HG03045 (cell line): ENCODE data around the gene AAK1.

Source experiments
- ATAC-seq: cut with Tn5 transposase; IDR thresholded peaks from one replicate; pipeline ENCODE4 v1.9.1; 2021; ENCODE audit warnings: mild to moderate bottlenecking, moderate library complexity; ENCODE audit not compliant: unreplicated experiment

The AAK1 gene

DNA sequence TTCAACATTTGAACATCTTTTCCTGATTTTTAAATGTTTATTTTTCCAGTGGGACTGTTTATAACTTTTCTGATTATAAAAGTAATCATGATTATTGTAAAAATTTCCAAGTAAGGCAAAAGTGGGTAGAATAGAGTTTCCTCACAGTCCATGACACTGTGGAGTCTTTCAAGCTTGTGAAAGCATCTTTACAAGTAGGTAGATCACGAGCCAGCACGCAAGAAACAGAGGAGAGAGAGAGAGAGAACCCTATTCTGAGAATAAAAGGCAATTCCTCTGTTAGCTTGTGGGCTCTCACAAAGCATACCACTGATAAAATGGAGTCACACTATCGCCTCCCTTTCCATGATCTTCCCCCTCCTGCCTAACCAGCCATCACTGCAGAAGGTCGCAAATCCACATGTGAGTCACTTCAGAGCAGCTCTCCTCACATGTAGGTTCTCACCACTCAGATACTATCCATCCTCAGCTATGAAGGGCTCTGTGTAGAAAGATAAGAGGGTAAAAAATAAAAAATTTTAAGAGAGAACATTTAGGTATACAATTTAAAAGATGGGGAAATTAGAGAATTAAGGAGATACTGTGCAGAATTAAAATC is 40.3 kb downstream of the AAK1 start:
- no peak for ATAC-seq

DNA sequence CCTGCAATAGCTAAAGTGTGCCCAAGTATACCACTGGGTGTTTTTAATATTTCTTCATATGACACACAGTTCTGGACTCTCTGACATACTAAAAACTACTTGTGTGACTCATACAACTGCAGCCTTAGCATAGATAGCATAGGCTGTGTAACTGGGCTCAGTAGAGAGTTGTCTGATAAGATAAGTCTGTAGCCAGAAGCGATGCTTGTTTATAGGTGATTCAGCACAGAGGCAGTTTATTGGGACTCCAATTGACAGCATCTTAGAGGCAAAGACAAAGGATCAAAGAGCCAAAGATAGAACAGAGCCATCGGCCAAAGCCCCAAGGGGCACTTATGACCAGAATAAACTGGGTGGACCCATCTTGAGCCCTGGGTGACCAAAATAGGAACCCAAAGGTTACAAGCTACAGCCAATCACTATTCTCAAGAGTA is 42.3 kb downstream of the AAK1 start:
- no peak for ATAC-seq

DNA sequence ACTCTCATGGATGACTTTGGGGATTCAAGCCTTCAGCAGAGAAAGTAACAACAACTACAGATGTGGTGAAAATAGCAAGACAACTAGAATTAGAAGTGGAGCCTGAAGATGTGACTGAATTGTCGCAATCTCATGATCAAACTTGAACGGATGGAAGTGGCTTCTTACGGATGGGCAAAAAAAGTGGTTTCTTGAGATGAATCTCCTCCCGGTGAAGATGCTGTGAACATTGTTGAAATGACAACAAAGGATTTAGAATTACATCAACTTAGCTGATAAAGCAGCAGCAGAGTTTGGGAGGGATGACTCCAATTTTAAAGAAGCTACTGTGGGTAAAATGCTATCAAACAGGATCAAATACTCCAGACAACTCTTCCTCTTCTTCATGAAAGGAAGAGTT is 43.1 kb downstream of the AAK1 start:
- ATAC-seq, result no peak

DNA sequence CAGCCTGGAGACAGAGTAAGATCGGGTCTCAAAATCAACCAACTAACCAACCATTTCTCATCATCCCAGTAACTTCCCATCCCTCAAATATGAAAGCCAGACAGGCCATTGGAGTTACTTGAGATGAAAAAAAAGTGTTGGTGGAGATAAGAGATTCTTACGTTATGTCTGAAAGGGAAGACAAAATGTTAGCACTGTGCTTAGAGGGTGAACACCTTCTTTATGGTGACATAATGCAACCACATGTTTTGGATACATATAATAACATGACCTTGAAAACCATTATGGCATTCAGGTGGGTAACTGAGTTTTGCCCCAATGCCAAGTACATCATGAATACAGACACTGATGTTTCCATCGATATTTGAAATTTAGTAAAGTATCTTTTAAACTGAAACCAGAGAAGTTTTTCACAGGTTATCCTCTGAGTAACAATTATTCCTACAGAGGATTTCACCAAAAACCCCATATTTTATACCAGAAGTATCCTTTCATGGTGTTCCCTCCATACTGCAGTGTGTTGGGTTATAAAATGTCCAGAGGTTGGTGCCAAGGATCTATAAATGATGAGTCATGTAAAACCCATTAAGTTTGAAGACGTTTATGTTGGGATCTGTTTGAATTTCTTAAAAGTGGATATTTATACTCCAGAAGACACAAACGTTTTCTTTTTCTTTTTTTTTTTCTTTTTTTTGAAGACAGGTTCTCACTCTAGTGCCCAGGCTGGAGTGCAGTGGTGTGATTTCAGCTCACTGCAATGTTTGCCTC is 45.5 kb downstream of the AAK1 start:
- ATAC-seq, result no peak

GRCh38 chr2:69597105-69597504 is 46.4 kb downstream of the AAK1 start:
- ATAC-seq, result no peak

GRCh38 chr2:69594341-69594740 is 49.2 kb downstream of the AAK1 start:
- ATAC-seq, result no peak

- ATAC-seq, result no peak
Observed at GRCh38 chr2:69592511-69592910, 51.0 kb downstream of the AAK1 start.

DNA sequence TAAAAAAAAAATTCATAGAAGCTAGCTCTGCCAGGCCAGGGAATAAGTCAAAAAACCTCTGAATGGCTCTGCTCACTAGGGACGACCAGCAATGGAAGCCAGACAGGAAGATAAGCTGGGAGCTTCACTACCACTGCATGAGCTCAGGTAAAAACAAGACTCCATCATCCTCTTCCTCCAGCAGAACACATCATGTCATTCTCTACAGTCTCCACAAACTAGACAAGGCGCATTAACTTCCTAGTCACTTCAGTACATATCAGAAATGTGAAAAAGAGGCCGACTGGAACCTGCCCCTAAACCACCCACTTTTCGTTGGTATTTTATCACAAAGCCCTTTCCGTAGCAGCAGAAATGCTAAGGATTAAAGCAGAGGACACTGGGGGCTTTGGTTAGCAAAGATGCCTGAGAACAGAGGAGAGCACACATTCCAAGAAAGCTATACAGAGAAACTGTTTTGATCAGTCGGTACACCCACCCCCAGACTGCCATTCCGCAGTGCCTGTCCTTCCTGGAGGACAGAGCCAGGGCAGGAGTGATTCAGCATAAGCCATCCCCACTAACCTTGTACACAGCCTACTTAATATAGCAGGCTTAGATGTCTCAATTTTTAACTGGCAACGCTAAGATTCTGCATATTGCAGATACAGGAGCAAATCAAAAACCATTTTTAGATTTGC is 53.4 kb downstream of the AAK1 start:
- no peak for ATAC-seq

DNA sequence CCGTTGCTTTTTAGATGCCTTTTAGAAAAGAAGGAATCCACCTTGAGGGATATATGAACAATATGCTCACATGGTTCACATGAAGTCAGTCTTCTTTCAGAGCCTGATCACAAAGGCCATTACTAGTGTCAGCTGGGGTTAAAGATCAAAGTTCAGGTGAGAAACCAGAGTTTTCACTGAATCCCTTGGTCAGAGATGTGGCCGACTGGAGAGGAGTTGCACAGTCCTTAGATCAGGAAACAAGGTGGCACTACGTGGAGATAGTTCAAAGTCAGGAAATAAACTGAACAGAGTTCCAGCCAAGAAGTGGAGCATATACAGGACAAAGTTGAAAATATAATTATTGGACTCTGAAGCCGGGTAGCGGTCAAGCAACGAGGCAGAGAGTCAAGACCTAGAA is 54.6 kb downstream of the AAK1 start:
- ATAC-seq, result no peak

DNA sequence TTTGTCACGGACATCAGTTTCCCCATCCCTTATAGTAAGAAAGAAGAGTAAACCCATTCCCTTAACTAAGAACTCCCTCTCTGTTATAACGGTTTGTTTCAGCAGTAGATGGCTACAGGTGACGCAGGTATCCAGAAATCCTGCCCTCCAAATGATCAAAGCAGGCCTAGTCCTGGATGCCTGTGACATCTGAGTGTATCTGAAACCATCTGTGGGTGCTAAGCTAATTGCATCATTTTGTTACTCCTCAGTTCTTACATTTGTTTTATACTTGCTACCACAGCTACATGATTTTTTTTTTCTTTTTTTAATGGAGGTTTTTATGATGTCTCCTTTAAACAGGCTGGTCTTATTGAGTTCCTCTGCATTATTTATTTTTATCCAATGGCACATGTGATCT is 55.1 kb downstream of the AAK1 start:
- ATAC-seq, result no peak

GRCh38 chr2:69585855-69586555 is 57.5 kb downstream of the AAK1 start:
- ATAC-seq, result no peak

DNA sequence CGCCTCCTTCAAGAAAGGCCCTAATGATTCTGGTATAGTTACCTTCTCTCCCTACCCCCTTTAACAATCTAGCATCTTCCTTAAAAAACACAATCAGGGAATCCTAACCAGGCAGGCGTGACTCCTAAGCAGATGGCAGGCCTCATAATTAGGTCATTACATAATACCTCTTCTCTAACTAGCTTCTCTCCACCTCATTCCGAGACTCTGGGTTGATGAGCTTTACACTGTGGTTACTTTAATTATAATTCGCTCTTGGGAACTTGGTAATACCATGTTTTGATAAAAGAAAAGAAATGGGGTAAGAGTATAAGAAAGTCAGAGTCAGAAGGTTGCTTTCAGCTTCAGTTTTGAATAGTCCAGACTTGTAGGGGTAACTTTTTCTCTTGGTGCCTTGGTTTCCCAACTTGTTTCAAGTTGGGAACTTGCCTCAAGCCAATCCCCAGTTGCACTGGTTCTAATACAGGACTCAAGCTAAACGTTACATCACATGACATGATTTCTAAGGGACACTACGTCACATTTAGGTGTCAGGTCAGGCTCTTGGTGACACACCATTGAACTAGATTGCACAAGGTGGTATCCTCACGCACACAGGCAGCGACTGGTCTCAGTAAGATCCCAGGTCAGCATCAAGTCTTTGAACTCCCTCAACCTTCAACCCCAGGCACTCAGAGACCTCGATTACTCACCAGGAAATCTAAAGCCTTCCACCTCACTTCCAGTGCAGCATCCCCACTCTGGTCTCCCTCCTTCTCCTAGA is 59.2 kb downstream of the AAK1 start:
- ATAC-seq, result no peak

DNA sequence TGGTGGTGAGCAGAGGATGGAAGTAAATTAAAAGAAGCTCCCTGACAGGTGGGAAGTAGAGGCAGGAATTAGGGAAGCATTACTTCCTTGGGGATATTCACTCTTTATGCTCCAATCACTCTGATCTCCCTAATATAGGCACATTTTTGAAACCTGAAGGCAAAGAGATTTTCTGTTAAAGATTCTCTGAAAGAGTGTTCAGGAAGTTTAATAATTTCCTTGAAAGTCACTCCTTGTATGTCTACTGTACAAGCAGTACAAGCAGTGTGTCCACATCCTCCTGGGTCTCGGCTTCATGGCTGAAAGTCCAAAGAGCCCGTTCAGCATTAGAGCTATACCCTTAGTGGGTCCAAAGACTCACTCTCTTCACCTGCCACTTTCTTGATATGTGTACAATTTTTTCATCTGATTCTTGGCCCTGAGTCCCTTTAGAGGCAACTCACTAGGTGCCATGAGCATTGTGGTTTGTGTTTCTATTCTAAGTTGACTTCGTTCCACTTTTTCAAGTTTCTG is 60.2 kb downstream of the AAK1 start:
- ATAC-seq, result no peak

GRCh38 chr2:69582582-69583176 is 60.9 kb downstream of the AAK1 start:
- ATAC-seq, result no peak

DNA sequence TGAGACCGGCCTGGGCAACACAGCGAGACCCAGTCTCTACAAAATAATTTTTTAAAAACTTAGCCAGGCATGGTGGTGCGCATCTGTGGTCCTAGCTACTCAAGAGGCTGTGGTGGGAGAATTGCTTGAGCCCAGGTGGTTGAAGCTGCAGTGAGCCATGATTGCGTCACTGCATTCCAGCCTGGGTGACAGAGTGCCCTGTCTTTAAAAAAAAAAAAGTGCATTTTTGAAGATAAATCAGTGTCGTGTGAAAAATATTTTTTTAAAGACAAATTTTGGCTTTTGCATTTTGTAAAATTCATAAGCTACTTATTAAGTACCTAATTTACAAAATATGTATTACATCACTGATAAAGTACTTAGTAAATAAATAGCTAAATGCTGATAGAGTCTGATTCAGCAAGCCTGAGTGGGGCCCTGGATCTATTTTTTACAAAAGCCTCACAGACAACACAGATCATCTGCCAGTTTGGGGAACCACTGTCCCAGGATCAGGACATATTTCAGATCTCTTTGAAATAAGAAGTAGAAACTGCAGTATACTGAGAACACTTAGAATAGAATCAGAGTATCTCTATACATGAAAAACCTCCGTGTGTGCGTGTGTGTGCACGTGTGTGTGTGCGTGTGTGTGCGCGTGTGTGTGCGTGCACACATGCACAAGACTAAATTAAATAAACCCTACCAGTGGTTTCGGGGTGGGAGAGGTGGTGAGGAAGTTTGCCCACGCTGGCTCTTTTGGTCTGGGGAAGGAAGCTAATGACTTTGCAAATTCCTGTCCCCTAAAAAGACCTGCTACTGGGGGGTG is 61.6 kb downstream of the AAK1 start:
- no peak for ATAC-seq

- no peak for ATAC-seq
Observed at GRCh38 chr2:69580486-69580885, 63.1 kb downstream of the AAK1 start.

DNA sequence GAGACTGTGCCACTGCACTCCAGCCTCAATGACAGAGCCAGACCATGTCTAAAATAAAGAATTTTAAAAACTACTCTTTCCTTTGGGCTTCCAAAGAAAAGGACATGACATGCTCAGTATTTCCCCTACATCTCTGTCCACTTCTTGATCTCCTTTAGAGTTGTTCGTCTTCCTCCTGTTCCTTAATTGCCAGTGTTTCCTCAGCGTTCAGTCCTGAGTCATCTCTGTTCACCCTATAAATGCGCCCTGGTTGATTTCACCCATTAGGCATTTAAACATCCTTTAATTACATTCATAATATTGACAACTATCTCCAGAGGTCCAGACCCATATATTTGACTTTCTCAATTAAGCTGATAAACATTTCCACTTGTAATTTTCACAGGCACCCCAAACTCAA is 64.0 kb downstream of the AAK1 start:
- ATAC-seq, result no peak

- ATAC-seq, result no peak
Observed at GRCh38 chr2:69578198-69578540, 65.4 kb downstream of the AAK1 start.

DNA sequence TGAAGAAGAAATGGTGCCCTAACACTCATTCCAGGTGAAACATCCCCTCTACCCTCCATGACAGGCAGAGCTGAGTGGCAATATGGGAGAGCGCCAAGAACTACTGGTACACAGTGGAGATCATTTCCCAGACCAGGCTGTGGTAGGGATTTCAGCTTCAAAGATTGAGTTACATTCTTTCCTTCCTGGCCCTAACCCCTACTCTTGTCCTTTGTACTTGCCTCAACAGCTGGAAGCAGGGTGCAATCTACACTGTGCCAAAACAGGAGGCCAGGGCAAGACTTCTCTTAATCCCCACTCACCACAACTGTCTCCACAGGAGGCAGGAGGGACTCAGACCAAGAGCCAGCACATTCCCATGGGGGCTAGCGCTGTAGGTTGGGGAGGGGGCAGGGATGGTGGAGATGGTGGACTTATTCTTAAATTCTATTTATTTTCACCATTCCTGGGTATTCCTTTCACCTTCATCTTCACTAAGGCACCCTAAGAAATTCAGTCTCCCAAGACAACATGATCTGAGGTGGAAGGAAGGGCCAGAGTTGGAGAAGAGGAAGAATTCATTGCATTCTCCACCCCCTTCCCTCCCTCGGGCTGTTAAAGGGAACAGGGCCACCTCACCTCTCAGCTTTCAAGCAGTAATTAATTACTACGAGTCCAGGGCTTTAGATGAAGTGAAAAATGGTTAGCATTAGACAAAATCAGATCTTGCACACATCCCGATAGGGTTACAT is 65.9 kb downstream of the AAK1 start:
- ATAC-seq, result no peak
